Stimulated activated CD8-positive, alpha-beta memory T cell treated with anti-CD3 and anti-CD28 coated beads, Interleukin-7, amount 100 ng/mL, for 24 hours (primary cell): Measurements from ENCODE around the gene TRPV3.
"Not testable (repeated sequence)": the region's sequence is repeated elsewhere in the genome, so short reads cannot be mapped to it uniquely, and the experiment has no call there.

Experiments
- DNase-seq: peaks from one replicate; pipeline ENCODE4 v3.0.0-alpha.2; 2020; ENCODE audit warnings: low read depth

The TRPV3 gene

GRCh38 chr17:3524024-3524423 lies 33.6 kb downstream of the TRPV3 start:
- DNase-seq, result no peak

- not testable (repeated sequence) for DNase-seq
Observed at GRCh38 chr17:3519472-3519871, 38.1 kb downstream of the TRPV3 start.

GRCh38 chr17:3514873-3515272 lies 42.7 kb downstream of the TRPV3 start:
- no peak for DNase-seq

GRCh38 chr17:3514167-3514566 lies 43.4 kb downstream of the TRPV3 start:
- DNase-seq, result not testable (repeated sequence)

GRCh38 chr17:3513305-3514035 lies 44.1 kb downstream of the TRPV3 start:
- DNase-seq, result no peak

- DNase-seq, result no peak
Observed at GRCh38 chr17:3512505-3513171, 45.0 kb downstream of the TRPV3 start.

GRCh38 chr17:3511852-3512504 lies 45.6 kb downstream of the TRPV3 start:
- no peak for DNase-seq

- no peak for DNase-seq
Observed at GRCh38 chr17:3510090-3510489, 47.5 kb downstream of the TRPV3 start.

GRCh38 chr17:3507869-3508268 lies 49.7 kb downstream of the TRPV3 start:
- no peak for DNase-seq

GRCh38 chr17:3507071-3507470 lies 50.5 kb downstream of the TRPV3 start:
- no peak for DNase-seq

GRCh38 chr17:3506054-3506453 lies 51.6 kb downstream of the TRPV3 start:
- no peak for DNase-seq

GRCh38 chr17:3505008-3505407 lies 52.6 kb downstream of the TRPV3 start:
- DNase-seq, result no peak

GRCh38 chr17:3503285-3503684 lies 54.3 kb downstream of the TRPV3 start:
- no peak for DNase-seq

GRCh38 chr17:3502466-3502865 lies 55.1 kb downstream of the TRPV3 start:
- DNase-seq, result no peak

- DNase-seq, result no peak
Observed at GRCh38 chr17:3501344-3501743, 56.3 kb downstream of the TRPV3 start.

- DNase-seq, result no peak
Observed at GRCh38 chr17:3497101-3497500, 60.5 kb downstream of the TRPV3 start.

GRCh38 chr17:3485481-3486068 lies 72.0 kb downstream of the TRPV3 start:
- DNase-seq, result no peak

GRCh38 chr17:3482852-3483251 lies 74.8 kb downstream of the TRPV3 start:
- DNase-seq, result no peak

- DNase-seq, result no peak
Observed at GRCh38 chr17:3479988-3480387, 77.6 kb downstream of the TRPV3 start.

- no peak for DNase-seq
Observed at GRCh38 chr17:3475812-3476610, 81.6 kb downstream of the TRPV3 start, which contains the start of gene ASPA. ASPA (plus strand) TSS chr17:3475997; CDS start chr17:3476160, 163 bp downstream.

- no peak for DNase-seq
Observed at GRCh38 chr17:3475251-3475685, 82.3 kb downstream of the TRPV3 start.

GRCh38 chr17:3474212-3474611 lies 83.4 kb downstream of the TRPV3 start:
- no peak for DNase-seq
